H1 (cell line): ENCODE data around the gene FAM120B. TPM values are rescaled to one million over a fixed set of nuclear protein-coding genes. Genes with fewer than 3 reads are reported as not detected.
A peak's percentile ranks its signal among the peaks of the same experiment; 100 is the strongest.

Experiments
- CTCF ChIA-PET: fragments of 300-600 bp; sonication (Branson Sonifier 250); formaldehyde crosslinking; loops from one replicate; lab custom pipeline; 2021; ENCODE audit not compliant: partially characterized antibody; lab: Charles Lee
- POLR2A ChIA-PET: fragments of 300-600 bp; sonication (Branson Sonifier 250); formaldehyde crosslinking; loops from one replicate; lab custom pipeline; 2021; ENCODE audit warnings: inconsistent platforms; ENCODE audit not compliant: partially characterized antibody; lab: Charles Lee
- DNase-seq, 2 experiments: peaks; one replicate each; pipeline versions ENCODE4 v3.0.0 to v3.0.0-alpha.2; 2010 to 2022; ENCODE audit warnings: low spot score in 2 of 2, low read depth in 1 of 2, mixed read lengths in 1 of 2
- FAIRE-seq: peaks from 2 replicates; lab custom pipeline; 2011; peaks lifted over from hg19 to GRCh38; lab: Jason Lieb, UNC
- H2AFZ ChIP-seq: 2 replicates; pipeline ENCODE4 v1.8.1; 2012; ENCODE audit warnings: low read length, inconsistent platforms
- H2AK5ac ChIP-seq: 2 replicates; pipeline ENCODE4 v1.6.1; 2013; ENCODE audit warnings: low read depth, low read length
- H2BK120ac ChIP-seq: replicated peaks from 2 replicates; pipeline ENCODE3; 2013; ENCODE audit warnings: low read depth, low read length, inconsistent platforms
- H2BK12ac ChIP-seq: 2 replicates; pipeline ENCODE4 v1.6.1; 2013; ENCODE audit warnings: low read depth, low read length
- H2BK15ac ChIP-seq: 2 replicates; pipeline ENCODE4 v1.6.1; 2013; ENCODE audit warnings: low read length
- H2BK20ac ChIP-seq: 2 replicates; pipeline ENCODE4 v1.6.1; 2013; ENCODE audit warnings: low read length
- H2BK5ac ChIP-seq: 2 replicates; pipeline ENCODE4 v1.6.1; 2013; ENCODE audit warnings: low read depth, low read length
- H3K14ac ChIP-seq: 2 replicates; pipeline ENCODE4 v1.6.1; 2013; ENCODE audit warnings: inconsistent platforms; ENCODE audit not compliant: insufficient read length
- H3K18ac ChIP-seq: 2 replicates; pipeline ENCODE4 v1.6.1; 2013; ENCODE audit warnings: low read length; ENCODE audit errors: extremely low read depth
- H3K23ac ChIP-seq: 2 replicates; pipeline ENCODE4 v1.6.1; 2013; ENCODE audit warnings: inconsistent platforms; ENCODE audit not compliant: insufficient read length
- H3K23me2 ChIP-seq: 2 replicates; pipeline ENCODE4 v1.6.1; 2013; ENCODE audit warnings: low read depth, low read length
- H3K27ac ChIP-seq: 2 replicates; pipeline ENCODE4 v1.6.1; 2011; ENCODE audit warnings: low read depth, low read length, inconsistent platforms
- H3K27me3 ChIP-seq, 4 experiments: replicated peaks in 1 of 4; 1 replicate in 1 of 4; 2 replicates in 3 of 4; pipeline versions ENCODE4 v1.6.1 to v1.8.1; 2011 to 2013; ENCODE audit warnings: low read length in 3 of 4, mild to moderate bottlenecking in 3 of 4, inconsistent platforms in 2 of 4, mixed read lengths in 2 of 4, moderate library complexity in 1 of 4; ENCODE audit not compliant: control insufficient read depth in 3 of 4, insufficient read depth in 3 of 4; ENCODE audit errors: extremely low read depth in 1 of 4
- H3K36me3 ChIP-seq, 4 experiments: 2 replicates each; pipeline versions ENCODE4 v1.6.1 to v1.8.1; 2011 to 2013; ENCODE audit warnings: mild to moderate bottlenecking in 4 of 4, low read length in 3 of 4, moderate library complexity in 2 of 4, control low read depth in 1 of 4, inconsistent platforms in 1 of 4; ENCODE audit not compliant: insufficient read depth in 4 of 4, control insufficient read depth in 2 of 4
- H3K4ac ChIP-seq: replicated peaks from 2 replicates; pipeline ENCODE3; 2013; ENCODE audit warnings: low read length, low read depth, mixed read lengths, inconsistent platforms; ENCODE audit not compliant: insufficient read length
- H3K4me1 ChIP-seq, 4 experiments: replicated peaks in 1 of 4; 1 replicate in 1 of 4; 2 replicates in 3 of 4; pipeline versions ENCODE4 v1.6.1 to v1.8.1; 2011 to 2013; ENCODE audit warnings: low read length in 3 of 4, inconsistent platforms in 2 of 4, mixed read lengths in 1 of 4; ENCODE audit not compliant: insufficient read depth in 4 of 4, control insufficient read depth in 3 of 4
- H3K4me2 ChIP-seq, 2 experiments: 2 replicates each; pipeline versions ENCODE4 v1.6.1 to v1.8.1; 2011 to 2013; ENCODE audit warnings: low read depth in 2 of 2, low read length in 2 of 2, control low read depth in 1 of 2, inconsistent platforms in 1 of 2, mild to moderate bottlenecking in 1 of 2; ENCODE audit not compliant: insufficient read depth in 1 of 2
- H3K4me3 ChIP-seq, 4 experiments: fragments of 200-600, 300-600 bp in 1 of 4; sonication (generic), shearing (Covaris generic), sonication (Bioruptor Twin) in 1 of 4; 2 replicates each; pipeline versions ENCODE4 v1.5.1 to v1.8.1; 2011 to 2016; ENCODE audit warnings: low read length in 4 of 4, low read depth in 3 of 4, control low read depth in 2 of 4, inconsistent platforms in 2 of 4, mild to moderate bottlenecking in 2 of 4, mixed read lengths in 1 of 4, moderate library complexity in 1 of 4; ENCODE audit not compliant: insufficient read depth in 2 of 4; ENCODE audit errors: extremely low read depth in 1 of 4
- H3K56ac ChIP-seq: replicated peaks from 2 replicates; pipeline ENCODE3; 2013; ENCODE audit warnings: low read depth, mild to moderate bottlenecking, mixed read lengths, low read length, inconsistent platforms; ENCODE audit not compliant: insufficient read length
- H3K79me1 ChIP-seq: 2 replicates; pipeline ENCODE4 v1.6.1; 2013; ENCODE audit warnings: low read depth, low read length, control low read depth
- H3K79me2 ChIP-seq, 2 experiments: 2 replicates each; pipeline versions ENCODE4 v1.6.1 to v1.8.1; 2012 to 2013; ENCODE audit warnings: low read length in 2 of 2, mild to moderate bottlenecking in 2 of 2, inconsistent platforms in 1 of 2; ENCODE audit not compliant: insufficient read depth in 2 of 2, control insufficient read depth in 1 of 2
- H3K9ac ChIP-seq, 4 experiments: replicated peaks in 1 of 4; 1 replicate in 1 of 4; 2 replicates in 3 of 4; pipeline versions ENCODE4 v1.6.1 to v1.8.1; 2011 to 2013; ENCODE audit warnings: low read depth in 3 of 4, low read length in 3 of 4, control low read depth in 2 of 4, mild to moderate bottlenecking in 2 of 4, moderate library complexity in 2 of 4, inconsistent platforms in 1 of 4; ENCODE audit errors: extremely low read depth in 1 of 4
- H3K9me3 ChIP-seq, 2 experiments: 2 replicates each; pipeline versions ENCODE4 v1.6.1 to v1.8.1; 2012 to 2013; ENCODE audit warnings: mild to moderate bottlenecking in 2 of 2, moderate library complexity in 2 of 2, control low read depth in 1 of 2, inconsistent platforms in 1 of 2, low read depth in 1 of 2, low read length in 1 of 2, mixed read lengths in 1 of 2; ENCODE audit not compliant: insufficient read depth in 2 of 2
- H4K20me1 ChIP-seq, 2 experiments: replicated peaks in 1 of 2; 2 replicates each; pipeline versions ENCODE3 to v1.8.1; 2011 to 2013; ENCODE audit warnings: inconsistent platforms in 2 of 2, low read length in 2 of 2, mild to moderate bottlenecking in 1 of 2; ENCODE audit not compliant: insufficient read depth in 2 of 2, control insufficient read depth in 1 of 2
- H4K5ac ChIP-seq: 2 replicates; pipeline ENCODE4 v1.6.1; 2013; ENCODE audit warnings: low read length, low read depth, mixed read lengths, inconsistent platforms; ENCODE audit not compliant: insufficient read length
- H4K8ac ChIP-seq: 2 replicates; pipeline ENCODE4 v1.8.0; 2013; ENCODE audit warnings: mild to moderate bottlenecking, moderate library complexity, low read length, inconsistent platforms; ENCODE audit not compliant: insufficient read depth; ENCODE audit errors: extremely low read depth
- H4K91ac ChIP-seq: replicated peaks from 2 replicates; pipeline ENCODE3; 2013; ENCODE audit warnings: low read length, mixed read lengths, inconsistent platforms; ENCODE audit not compliant: insufficient read length
- BACH1 ChIP-seq: IDR thresholded peaks from 2 replicates; pipeline ENCODE4 v1.6.1; 2012; ENCODE audit warnings: low read length, improper control_type of control experiment
- CBX5 ChIP-seq: fragments of 300-800, 300-1000 bp; sonication (generic); IDR thresholded peaks from 2 replicates; pipeline ENCODE4 v1.7.1; 2016; ENCODE audit warnings: antibody characterized with exemption, low read length, low read depth
- CREB1 ChIP-seq: IDR thresholded peaks from 2 replicates; pipeline ENCODE4 v1.6.1; 2012; ENCODE audit warnings: inconsistent platforms
- HDAC2 ChIP-seq, 2 experiments: fragments of 300-600 bp in 1 of 2; sonication (generic) in 1 of 2; IDR thresholded peaks; 2 replicates each; pipeline ENCODE4 v1.6.1; 2011 to 2012; ENCODE audit warnings: low read depth in 2 of 2, low read length in 2 of 2, mild to moderate bottlenecking in 2 of 2, moderate library complexity in 2 of 2, borderline replicate concordance in 1 of 2, inconsistent platforms in 1 of 2
- POLR2AphosphoS5 ChIP-seq: IDR thresholded peaks from 2 replicates; pipeline ENCODE4 v1.6.1; 2011; ENCODE audit warnings: low read depth, low read length
- RAD21 ChIP-seq, 2 experiments: IDR thresholded peaks in 1 of 2; conservative IDR thresholded peaks in 1 of 2; 2 replicates each; pipeline ENCODE4 v1.6.1; 2011; ENCODE audit warnings: low read depth in 2 of 2, low read length in 2 of 2, improper control_type of control experiment in 1 of 2, inconsistent platforms in 1 of 2, mild to moderate bottlenecking in 1 of 2, moderate library complexity in 1 of 2
- SAP30 ChIP-seq: fragments of 300-600 bp; sonication (generic); IDR thresholded peaks from 2 replicates; pipeline ENCODE4 v1.7.1; 2012; ENCODE audit warnings: low read length, moderate library complexity, mild to moderate bottlenecking, inconsistent platforms; ENCODE audit not compliant: insufficient read depth, insufficient replicate concordance
- YY1 ChIP-seq: IDR thresholded peaks from 2 replicates; pipeline ENCODE4 v1.6.1; 2011; ENCODE audit warnings: low read depth, mild to moderate bottlenecking, low read length
- WGBS, 2 experiments: shearing (Covaris generic) in 1 of 2; methylation state at CpG; one replicate each; pipeline versions ENCODE4 v1.1.6 to v1.1.7; 2013 to 2015; ENCODE audit warnings: low lambda C conversion rate in 2 of 2, mixed read lengths in 2 of 2, inconsistent platforms in 1 of 2, low coverage in 1 of 2, missing lambda C conversion rate in 1 of 2; ENCODE audit not compliant: insufficient replicate concordance in 2 of 2, insufficient coverage in 1 of 2, insufficient read length in 1 of 2; ENCODE audit errors: extremely low coverage in 1 of 2, missing lambda C conversion rate in 1 of 2; 5-methylcytosine and 5-hydroxymethylcytosine counted together
- polyA plus RNA-seq, 7 experiments: library from polyadenylated mRNA; depleted of rRNA in 3 of 7; stranded (reverse) in 5 of 7; unstranded in 2 of 7; fragments of >200 nt in 5 of 7; fragments of 200-250 nt in 2 of 7; gene quantifications; 1 replicate in 5 of 7; 2 replicates in 1 of 7; 4 replicates in 1 of 7; pipeline versions ENCODE4 v1.2.1 to v1.2.3, GENCODE V29; 2011 to 2013; ENCODE audit warnings: missing spikeins in 2 of 7, mixed read lengths in 2 of 7
- total RNA-seq: library from RNA; stranded (reverse); fragmentation: NEBNext Ultra II Directional; extraction: Animal tissue kit (Norgen Biotek cat#: 25700); gene quantifications from 2 replicates; pipeline ENCODE4 v1.2.1, GENCODE V29; 2021
- TF ChIP-seq, protein P1 (sequence below), 3 experiments: IDR thresholded peaks; 1 replicate in 2 of 3; 2 replicates in 1 of 3; pipeline versions ENCODE4 v1.5.1 to v1.6.1; 2011; ENCODE audit warnings: low read length in 3 of 3, mild to moderate bottlenecking in 3 of 3, inconsistent platforms in 2 of 3, low read depth in 1 of 3, moderate library complexity in 1 of 3; ENCODE audit not compliant: insufficient read depth in 1 of 3; ENCODE audit errors: control extremely low read depth in 1 of 3
- TF ChIP-seq, protein P2 (sequence below): IDR thresholded peaks from 2 replicates; pipeline ENCODE4 v1.6.1; 2012; ENCODE audit warnings: inconsistent platforms

The FAM120B gene
- total and polyA plus RNA-seq, 2 of the 8 experiments (the other 6 are each of a cell fraction or from before 2014, with no cell fraction given), result 5.1 to 12.5 TPM

DNA sequence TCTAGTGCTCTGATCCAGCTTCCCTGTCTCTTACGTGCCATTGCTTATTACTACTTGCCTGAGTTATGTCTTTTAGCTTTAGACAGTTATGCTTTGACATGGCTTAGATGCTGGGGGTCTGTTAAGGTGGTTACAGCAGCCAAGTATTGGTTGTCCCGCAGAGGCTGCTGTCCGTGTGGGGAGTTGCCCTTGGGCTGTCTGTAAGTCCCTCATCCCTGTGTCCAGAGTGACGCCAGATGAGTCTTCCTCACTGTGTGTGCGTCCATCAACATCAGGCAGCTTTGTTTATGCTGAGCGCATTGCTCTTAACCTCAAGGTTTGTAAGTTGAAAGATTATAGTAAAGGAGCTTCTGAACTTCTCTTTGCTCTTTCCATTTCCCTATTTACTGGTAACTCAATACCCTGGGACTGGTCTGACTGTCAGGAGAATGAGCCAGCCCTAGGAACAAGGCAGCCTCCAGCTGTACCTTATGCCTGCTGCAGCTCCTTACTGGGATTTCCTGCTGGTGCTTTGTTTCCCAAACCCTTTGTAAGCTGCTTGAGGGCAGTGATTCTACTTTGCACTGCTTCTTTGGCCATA, 7.2 kb downstream of the FAM120B start:
- Histone ChIP-seq H2BK5ac (no peak overlapping the region), H2BK20ac (no peak overlapping the region), H3K14ac (no peak overlapping the region), H3K23me2 (no peaks in the 10 kb centered on the region), H2BK15ac (no peak overlapping the region), H3K27ac (no peak overlapping the region), H2AK5ac (no peak overlapping the region), H3K4me1 (peaks cover 0 to 8% (median 5%) of the 10 kb centered on the region in 4 experiments; a peak in 2 of 7 replicates), H4K5ac (no peak overlapping the region), H2BK120ac (no peak overlapping the region), H3K4me2 (peak overlapping the region; percentile 32 to 44), H3K56ac (no peak overlapping the region), H2BK12ac (no peak overlapping the region; the same call in 1 of the 2 replicates), H4K8ac (no peak overlapping the region), H4K91ac (no peak overlapping the region), H3K9ac (no peak overlapping the region), H3K18ac (no peak overlapping the region), H3K27me3 (no peaks in the 10 kb centered on the region), H3K79me2 (peaks cover 0 to 32% of the 10 kb centered on the region in 2 experiments; a peak in 2 of 4 replicates), H3K23ac (no peak overlapping the region), H3K4me3 (no peak overlapping the region), H2AFZ (no peak overlapping the region), H4K20me1 (peaks cover 0 to 3% of the 10 kb centered on the region in 2 experiments), H3K79me1 (no peaks in the 10 kb centered on the region; the same call in 1 of the 2 replicates), H3K36me3 (peaks cover 0 to 4% (median 0%) of the 10 kb centered on the region in 4 experiments; a peak in 2 of 8 replicates), H3K4ac (no peak overlapping the region), H3K9me3 (no peaks in the 10 kb centered on the region)
- CTCF ChIA-PET, result interaction anchor here (0.7 to 1.3 kb wide), 5 partner anchors 10 to 203 kb away, joined by 3 to 4 read pairs (median 3); no protein-coding TSS in a partner anchor
- DNase-seq, result no peak
- FAIRE-seq, result no peak
- POLR2A ChIA-PET, result no interaction called here
- WGBS, 2 experiments, result 76% methylated on average over 6 of the region's 6 CpGs; no CpG with 5 or more reads in 1 of the 2 experiments
- no peak for TF ChIP-seq CBX5
- TF ChIP-seq HDAC2 (IDR thresholded peaks at IDR 0.05; ENCODE audit: borderline replicate concordance in 1 of 2, low read depth in 2 of 2, low read length in 2 of 2), result no peak
- no peak for TF ChIP-seq YY1
- TF ChIP-seq BACH1, result no peak
- TF ChIP-seq, protein P1, sequence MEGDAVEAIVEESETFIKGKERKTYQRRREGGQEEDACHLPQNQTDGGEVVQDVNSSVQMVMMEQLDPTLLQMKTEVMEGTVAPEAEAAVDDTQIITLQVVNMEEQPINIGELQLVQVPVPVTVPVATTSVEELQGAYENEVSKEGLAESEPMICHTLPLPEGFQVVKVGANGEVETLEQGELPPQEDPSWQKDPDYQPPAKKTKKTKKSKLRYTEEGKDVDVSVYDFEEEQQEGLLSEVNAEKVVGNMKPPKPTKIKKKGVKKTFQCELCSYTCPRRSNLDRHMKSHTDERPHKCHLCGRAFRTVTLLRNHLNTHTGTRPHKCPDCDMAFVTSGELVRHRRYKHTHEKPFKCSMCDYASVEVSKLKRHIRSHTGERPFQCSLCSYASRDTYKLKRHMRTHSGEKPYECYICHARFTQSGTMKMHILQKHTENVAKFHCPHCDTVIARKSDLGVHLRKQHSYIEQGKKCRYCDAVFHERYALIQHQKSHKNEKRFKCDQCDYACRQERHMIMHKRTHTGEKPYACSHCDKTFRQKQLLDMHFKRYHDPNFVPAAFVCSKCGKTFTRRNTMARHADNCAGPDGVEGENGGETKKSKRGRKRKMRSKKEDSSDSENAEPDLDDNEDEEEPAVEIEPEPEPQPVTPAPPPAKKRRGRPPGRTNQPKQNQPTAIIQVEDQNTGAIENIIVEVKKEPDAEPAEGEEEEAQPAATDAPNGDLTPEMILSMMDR (IDR thresholded peaks at IDR 0.05; ENCODE audit: control extremely low read depth in 1 of 3, insufficient read depth in 1 of 3, low read depth in 1 of 3, low read length in 3 of 3), result no peak
- TF ChIP-seq CREB1, result no peak
- TF ChIP-seq SAP30, result no peak
- no peak for TF ChIP-seq RAD21 (IDR thresholded peaks at IDR 0.05 in 1 of 2, conservative IDR thresholded peaks at IDR 0.05 in 1 of 2; ENCODE audit: low read depth in 2 of 2, low read length in 2 of 2)
- TF ChIP-seq, protein P2, sequence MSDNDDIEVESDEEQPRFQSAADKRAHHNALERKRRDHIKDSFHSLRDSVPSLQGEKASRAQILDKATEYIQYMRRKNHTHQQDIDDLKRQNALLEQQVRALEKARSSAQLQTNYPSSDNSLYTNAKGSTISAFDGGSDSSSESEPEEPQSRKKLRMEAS, result no peak
- no peak for TF ChIP-seq POLR2AphosphoS5
